H1 (cell line): ENCODE measurements around the gene RUFY3. TPM values are rescaled to one million over a fixed set of nuclear protein-coding genes. Genes with fewer than 3 reads are reported as not detected.

Experiments
- CTCF ChIA-PET: fragments of 300-600 bp; sonication (Branson Sonifier 250); formaldehyde crosslinking; loops from one replicate; lab custom pipeline; 2021; ENCODE audit not compliant: partially characterized antibody; lab: Charles Lee
- POLR2A ChIA-PET: fragments of 300-600 bp; sonication (Branson Sonifier 250); formaldehyde crosslinking; loops from one replicate; lab custom pipeline; 2021; ENCODE audit warnings: inconsistent platforms; ENCODE audit not compliant: partially characterized antibody; lab: Charles Lee
- DNase-seq, 2 experiments: peaks; one replicate each; pipeline versions ENCODE4 v3.0.0 to v3.0.0-alpha.2; 2010 to 2022; ENCODE audit warnings: low spot score in 2 of 2, low read depth in 1 of 2, mixed read lengths in 1 of 2
- FAIRE-seq: peaks from 2 replicates; lab custom pipeline; 2011; peaks lifted over from hg19 to GRCh38; lab: Jason Lieb, UNC
- H2AFZ ChIP-seq: 2 replicates; pipeline ENCODE4 v1.8.1; 2012; ENCODE audit warnings: low read length, inconsistent platforms
- H2AK5ac ChIP-seq: 2 replicates; pipeline ENCODE4 v1.6.1; 2013; ENCODE audit warnings: low read depth, low read length
- H2BK120ac ChIP-seq: replicated peaks from 2 replicates; pipeline ENCODE3; 2013; ENCODE audit warnings: low read depth, low read length, inconsistent platforms
- H2BK12ac ChIP-seq: 2 replicates; pipeline ENCODE4 v1.6.1; 2013; ENCODE audit warnings: low read depth, low read length
- H2BK15ac ChIP-seq: 2 replicates; pipeline ENCODE4 v1.6.1; 2013; ENCODE audit warnings: low read length
- H2BK20ac ChIP-seq: 2 replicates; pipeline ENCODE4 v1.6.1; 2013; ENCODE audit warnings: low read length
- H2BK5ac ChIP-seq: 2 replicates; pipeline ENCODE4 v1.6.1; 2013; ENCODE audit warnings: low read depth, low read length
- H3K14ac ChIP-seq: 2 replicates; pipeline ENCODE4 v1.6.1; 2013; ENCODE audit warnings: inconsistent platforms; ENCODE audit not compliant: insufficient read length
- H3K18ac ChIP-seq: 2 replicates; pipeline ENCODE4 v1.6.1; 2013; ENCODE audit warnings: low read length; ENCODE audit errors: extremely low read depth
- H3K23ac ChIP-seq: 2 replicates; pipeline ENCODE4 v1.6.1; 2013; ENCODE audit warnings: inconsistent platforms; ENCODE audit not compliant: insufficient read length
- H3K23me2 ChIP-seq: 2 replicates; pipeline ENCODE4 v1.6.1; 2013; ENCODE audit warnings: low read depth, low read length
- H3K27ac ChIP-seq: 2 replicates; pipeline ENCODE4 v1.6.1; 2011; ENCODE audit warnings: low read depth, low read length, inconsistent platforms
- H3K27me3 ChIP-seq, 4 experiments: replicated peaks in 1 of 4; 1 replicate in 1 of 4; 2 replicates in 3 of 4; pipeline versions ENCODE4 v1.6.1 to v1.8.1; 2011 to 2013; ENCODE audit warnings: low read length in 3 of 4, mild to moderate bottlenecking in 3 of 4, inconsistent platforms in 2 of 4, mixed read lengths in 2 of 4, moderate library complexity in 1 of 4; ENCODE audit not compliant: control insufficient read depth in 3 of 4, insufficient read depth in 3 of 4; ENCODE audit errors: extremely low read depth in 1 of 4
- H3K36me3 ChIP-seq, 4 experiments: 2 replicates each; pipeline versions ENCODE4 v1.6.1 to v1.8.1; 2011 to 2013; ENCODE audit warnings: mild to moderate bottlenecking in 4 of 4, low read length in 3 of 4, moderate library complexity in 2 of 4, control low read depth in 1 of 4, inconsistent platforms in 1 of 4; ENCODE audit not compliant: insufficient read depth in 4 of 4, control insufficient read depth in 2 of 4
- H3K4ac ChIP-seq: replicated peaks from 2 replicates; pipeline ENCODE3; 2013; ENCODE audit warnings: low read length, low read depth, mixed read lengths, inconsistent platforms; ENCODE audit not compliant: insufficient read length
- H3K4me1 ChIP-seq, 4 experiments: replicated peaks in 1 of 4; 1 replicate in 1 of 4; 2 replicates in 3 of 4; pipeline versions ENCODE4 v1.6.1 to v1.8.1; 2011 to 2013; ENCODE audit warnings: low read length in 3 of 4, inconsistent platforms in 2 of 4, mixed read lengths in 1 of 4; ENCODE audit not compliant: insufficient read depth in 4 of 4, control insufficient read depth in 3 of 4
- H3K4me2 ChIP-seq, 2 experiments: 2 replicates each; pipeline versions ENCODE4 v1.6.1 to v1.8.1; 2011 to 2013; ENCODE audit warnings: low read depth in 2 of 2, low read length in 2 of 2, control low read depth in 1 of 2, inconsistent platforms in 1 of 2, mild to moderate bottlenecking in 1 of 2; ENCODE audit not compliant: insufficient read depth in 1 of 2
- H3K4me3 ChIP-seq, 4 experiments: fragments of 200-600, 300-600 bp in 1 of 4; sonication (generic), shearing (Covaris generic), sonication (Bioruptor Twin) in 1 of 4; 2 replicates each; pipeline versions ENCODE4 v1.5.1 to v1.8.1; 2011 to 2016; ENCODE audit warnings: low read length in 4 of 4, low read depth in 3 of 4, control low read depth in 2 of 4, inconsistent platforms in 2 of 4, mild to moderate bottlenecking in 2 of 4, mixed read lengths in 1 of 4, moderate library complexity in 1 of 4; ENCODE audit not compliant: insufficient read depth in 2 of 4; ENCODE audit errors: extremely low read depth in 1 of 4
- H3K56ac ChIP-seq: replicated peaks from 2 replicates; pipeline ENCODE3; 2013; ENCODE audit warnings: low read depth, mild to moderate bottlenecking, mixed read lengths, low read length, inconsistent platforms; ENCODE audit not compliant: insufficient read length
- H3K79me1 ChIP-seq: 2 replicates; pipeline ENCODE4 v1.6.1; 2013; ENCODE audit warnings: low read depth, low read length, control low read depth
- H3K79me2 ChIP-seq, 2 experiments: 2 replicates each; pipeline versions ENCODE4 v1.6.1 to v1.8.1; 2012 to 2013; ENCODE audit warnings: low read length in 2 of 2, mild to moderate bottlenecking in 2 of 2, inconsistent platforms in 1 of 2; ENCODE audit not compliant: insufficient read depth in 2 of 2, control insufficient read depth in 1 of 2
- H3K9ac ChIP-seq, 4 experiments: replicated peaks in 1 of 4; 1 replicate in 1 of 4; 2 replicates in 3 of 4; pipeline versions ENCODE4 v1.6.1 to v1.8.1; 2011 to 2013; ENCODE audit warnings: low read depth in 3 of 4, low read length in 3 of 4, control low read depth in 2 of 4, mild to moderate bottlenecking in 2 of 4, moderate library complexity in 2 of 4, inconsistent platforms in 1 of 4; ENCODE audit errors: extremely low read depth in 1 of 4
- H3K9me3 ChIP-seq, 2 experiments: 2 replicates each; pipeline versions ENCODE4 v1.6.1 to v1.8.1; 2012 to 2013; ENCODE audit warnings: mild to moderate bottlenecking in 2 of 2, moderate library complexity in 2 of 2, control low read depth in 1 of 2, inconsistent platforms in 1 of 2, low read depth in 1 of 2, low read length in 1 of 2, mixed read lengths in 1 of 2; ENCODE audit not compliant: insufficient read depth in 2 of 2
- H4K20me1 ChIP-seq, 2 experiments: replicated peaks in 1 of 2; 2 replicates each; pipeline versions ENCODE3 to v1.8.1; 2011 to 2013; ENCODE audit warnings: inconsistent platforms in 2 of 2, low read length in 2 of 2, mild to moderate bottlenecking in 1 of 2; ENCODE audit not compliant: insufficient read depth in 2 of 2, control insufficient read depth in 1 of 2
- H4K5ac ChIP-seq: 2 replicates; pipeline ENCODE4 v1.6.1; 2013; ENCODE audit warnings: low read length, low read depth, mixed read lengths, inconsistent platforms; ENCODE audit not compliant: insufficient read length
- H4K8ac ChIP-seq: 2 replicates; pipeline ENCODE4 v1.8.0; 2013; ENCODE audit warnings: mild to moderate bottlenecking, moderate library complexity, low read length, inconsistent platforms; ENCODE audit not compliant: insufficient read depth; ENCODE audit errors: extremely low read depth
- H4K91ac ChIP-seq: replicated peaks from 2 replicates; pipeline ENCODE3; 2013; ENCODE audit warnings: low read length, mixed read lengths, inconsistent platforms; ENCODE audit not compliant: insufficient read length
- ASH2L ChIP-seq: fragments of 200-600, 300-600 bp; sonication (generic); IDR thresholded peaks from one replicate; pipeline ENCODE4 v1.7.1; 2017; ENCODE audit warnings: low read length
- BACH1 ChIP-seq: IDR thresholded peaks from 2 replicates; pipeline ENCODE4 v1.6.1; 2012; ENCODE audit warnings: low read length, improper control_type of control experiment
- CHD2 ChIP-seq: IDR thresholded peaks from 2 replicates; pipeline ENCODE4 v1.6.1; 2012; ENCODE audit warnings: low read length, improper control_type of control experiment
- EZH2 ChIP-seq: fragments of 200-600 bp; sonication (generic); IDR thresholded peaks from 2 replicates; pipeline ENCODE4 v1.7.1; 2012; ENCODE audit warnings: low read depth, mild to moderate bottlenecking, moderate library complexity, low read length, inconsistent platforms; ENCODE audit not compliant: severe bottlenecking
- NRF1 ChIP-seq: IDR thresholded peaks from 2 replicates; pipeline ENCODE4 v1.6.1; 2011; ENCODE audit warnings: mild to moderate bottlenecking, low read depth, low read length, improper control_type of control experiment
- POLR2A ChIP-seq, 2 experiments: IDR thresholded peaks; 1 replicate in 1 of 2; 2 replicates in 1 of 2; pipeline ENCODE4 v1.6.1; 2011; ENCODE audit warnings: low read depth in 2 of 2, low read length in 2 of 2, mild to moderate bottlenecking in 2 of 2; ENCODE audit errors: control extremely low read depth in 1 of 2
- SAP30 ChIP-seq: fragments of 300-600 bp; sonication (generic); IDR thresholded peaks from 2 replicates; pipeline ENCODE4 v1.7.1; 2012; ENCODE audit warnings: low read length, moderate library complexity, mild to moderate bottlenecking, inconsistent platforms; ENCODE audit not compliant: insufficient read depth, insufficient replicate concordance
- SIX5 ChIP-seq: IDR thresholded peaks from 2 replicates; pipeline ENCODE4 v1.6.1; 2011; ENCODE audit warnings: mild to moderate bottlenecking, low read depth, low read length
- polyA plus RNA-seq, 7 experiments: library from polyadenylated mRNA; depleted of rRNA in 3 of 7; stranded (reverse) in 5 of 7; unstranded in 2 of 7; fragments of >200 nt in 5 of 7; fragments of 200-250 nt in 2 of 7; gene quantifications; 1 replicate in 5 of 7; 2 replicates in 1 of 7; 4 replicates in 1 of 7; pipeline versions ENCODE4 v1.2.1 to v1.2.3, GENCODE V29; 2011 to 2013; ENCODE audit warnings: missing spikeins in 2 of 7, mixed read lengths in 2 of 7
- total RNA-seq: library from RNA; stranded (reverse); fragmentation: NEBNext Ultra II Directional; extraction: Animal tissue kit (Norgen Biotek cat#: 25700); gene quantifications from 2 replicates; pipeline ENCODE4 v1.2.1, GENCODE V29; 2021

RUFY3 gene
- total and polyA plus RNA-seq, 2 of the 8 experiments (the other 6 are each of a cell fraction or from before 2014, with no cell fraction given), result 7.8 to 33.1 TPM

- no peak overlapping the region for H3K56ac ChIP-seq
- ChIA-PET CTCF (interaction anchor here (0.9 kb wide), 1 partner anchor 169 kb away, joined by 5 read pairs; no protein-coding TSS in a partner anchor), POLR2A (interaction anchor here (0.6 to 3.3 kb wide), 3 partner anchors 83 to 431 kb away, joined by 3 to 14 read pairs (median 3); no protein-coding TSS in a partner anchor)
- H4K91ac ChIP-seq, result no peak overlapping the region
- H3K4me1 ChIP-seq, result peaks cover 2 to 8% (median 5%) of the 10 kb centered on the region in 4 experiments; a peak in 5 of 7 replicates
- DNase-seq (no peak), FAIRE-seq (no peak)
- no peak overlapping the region for H2AK5ac ChIP-seq
- H2BK5ac ChIP-seq, result no peak overlapping the region
- H2BK12ac ChIP-seq, result no peak overlapping the region
- no peaks in the 10 kb centered on the region for H3K79me1 ChIP-seq
- peaks cover 0 to 6% of the 10 kb centered on the region in 2 experiments for H4K20me1 ChIP-seq
- no peak overlapping the region for H2AFZ ChIP-seq
- no peak overlapping the region for H3K23ac ChIP-seq
- no peaks in the 10 kb centered on the region for H3K27me3 ChIP-seq
- H3K14ac ChIP-seq, result no peak overlapping the region
- no peak overlapping the region for H3K4ac ChIP-seq
- H4K5ac ChIP-seq, result no peak overlapping the region
- H4K8ac ChIP-seq, result no peak overlapping the region
- no peak overlapping the region for H2BK15ac ChIP-seq
- no peak overlapping the region for H2BK120ac ChIP-seq
- H3K9me3 ChIP-seq, result no peaks in the 10 kb centered on the region
- H3K27ac ChIP-seq, result no peak overlapping the region
- H3K23me2 ChIP-seq, result no peaks in the 10 kb centered on the region
- H2BK20ac ChIP-seq, result no peak overlapping the region
- H3K36me3 ChIP-seq, result peaks cover 0 to under 1% (median 0%) of the 10 kb centered on the region in 4 experiments; a peak in 1 of 8 replicates
- no peak overlapping the region for H3K4me3 ChIP-seq
- H3K9ac ChIP-seq, result no peak overlapping the region
- H3K79me2 ChIP-seq, result peaks cover 26 to 31% of the 10 kb centered on the region in 2 experiments
- H3K4me2 ChIP-seq, result no peak overlapping the region
- no peak overlapping the region for H3K18ac ChIP-seq
- no peak for TF ChIP-seq SIX5
- TF ChIP-seq NRF1, result no peak
- no peak for TF ChIP-seq SAP30
- no peak for TF ChIP-seq ASH2L
- no peak for TF ChIP-seq BACH1
- no peak for TF ChIP-seq CHD2
- TF ChIP-seq EZH2, result no peak
- no peak for TF ChIP-seq POLR2A (IDR thresholded peaks at IDR 0.05; ENCODE audit: control extremely low read depth in 1 of 2, low read depth in 2 of 2, low read length in 2 of 2)
These were observed 119.4 kb downstream of the RUFY3 start for GRCh38 chr4:70841211-70841610.
